HepG2 (cell line): Measurements from ENCODE around the gene IZUMO1R. TPM values are rescaled to one million over a fixed set of nuclear protein-coding genes. Genes with fewer than 3 reads are reported as not detected.

Source experiments
- CAMTA2 ChIP-seq: sonication (generic); formaldehyde crosslinking; IDR thresholded peaks from 2 replicates; pipeline ENCODE4 v1.4.0; 2020; ENCODE audit warnings: mild to moderate bottlenecking, missing genetic modification reagents, borderline replicate concordance
- CEBPG ChIP-seq: IDR thresholded peaks from 2 replicates; pipeline ENCODE4 v1.6.1; 2016
- FOXA3 ChIP-seq: IDR thresholded peaks from 2 replicates; pipeline ENCODE4 v1.6.1; 2016; ENCODE audit warnings: missing genetic modification reagents, missing compliant biosample characterization
- MIXL1 ChIP-seq: IDR thresholded peaks from 2 replicates; pipeline ENCODE4 v1.6.1; 2016
- MXD3 ChIP-seq: IDR thresholded peaks from 2 replicates; pipeline ENCODE4 v1.6.1; 2016; ENCODE audit warnings: mild to moderate bottlenecking, missing biosample characterization, missing genetic modification reagents
- POGZ ChIP-seq: sonication (generic); formaldehyde crosslinking; IDR thresholded peaks from 2 replicates; pipeline ENCODE4 v1.4.0; 2020; ENCODE audit warnings: mild to moderate bottlenecking, missing genetic modification reagents
- SMC3 ChIP-seq: IDR thresholded peaks from 2 replicates; pipeline ENCODE4 v1.6.1; 2011; ENCODE audit warnings: low read length, improper control_type of control experiment
- TAF1 ChIP-seq: sonication (generic); formaldehyde crosslinking; IDR thresholded peaks from 2 replicates; pipeline ENCODE4 v1.4.0; 2020; ENCODE audit warnings: missing genetic modification reagents
- ZBTB40 ChIP-seq, 2 experiments: fragments of 450-650 bp in 1 of 2; sonication (generic) in 1 of 2; formaldehyde crosslinking in 1 of 2; IDR thresholded peaks; 2 replicates each; pipeline versions ENCODE4 v1.6.1 to v1.8.0; 2016 to 2022; ENCODE audit warnings: antibody characterized with exemption in 1 of 2, mild to moderate bottlenecking in 1 of 2, missing genetic modification reagents in 1 of 2
- ZBTB7A ChIP-seq: sonication (generic); formaldehyde crosslinking; IDR thresholded peaks from 2 replicates; pipeline ENCODE4 v1.8.0; 2022; ENCODE audit warnings: mild to moderate bottlenecking, missing genetic modification reagents
- ZFP62 ChIP-seq: sonication (generic); formaldehyde crosslinking; IDR thresholded peaks from 2 replicates; pipeline ENCODE4 v1.4.0; 2020; ENCODE audit warnings: missing genetic modification reagents
- ZHX2 ChIP-seq, 2 experiments: sonication (generic) in 1 of 2; formaldehyde crosslinking in 1 of 2; IDR thresholded peaks; 2 replicates each; pipeline versions ENCODE4 v1.6.1 to v1.9.0; 2014 to 2022; ENCODE audit warnings: antibody characterized with exemption in 1 of 2, borderline replicate concordance in 1 of 2, inconsistent platforms in 1 of 2, low read depth in 1 of 2, missing genetic modification reagents in 1 of 2
- ZNF530 ChIP-seq: sonication (generic); formaldehyde crosslinking; IDR thresholded peaks from 2 replicates; pipeline ENCODE4 v1.5.0; 2020; ENCODE audit warnings: low read depth, mild to moderate bottlenecking, missing genetic modification reagents
- ZNF577 ChIP-seq: sonication (generic); formaldehyde crosslinking; IDR thresholded peaks from 2 replicates; pipeline ENCODE4 v1.4.0; 2020; ENCODE audit warnings: mild to moderate bottlenecking, low read depth, missing genetic modification reagents, borderline replicate concordance
- polyA plus RNA-seq, 8 experiments: library from polyadenylated mRNA; depleted of rRNA in 3 of 8; stranded (reverse) in 7 of 8; unstranded in 1 of 8; fragments of >200 nt; fragmentation: Illumina TruSeq in 4 of 8; extraction: Trizol in 4 of 8; gene quantifications; 2 replicates each; pipeline versions ENCODE4 v1.2.1 to v1.2.3, GENCODE V29; 2011 to 2016; ENCODE audit warnings: low read depth in 4 of 8, missing spikeins in 1 of 8, mixed read lengths in 1 of 8; ENCODE audit not compliant: insufficient read depth in 1 of 8
- total RNA-seq, 5 experiments: library from RNA; depleted of rRNA; stranded (reverse); fragments of >200 nt; fragmentation: Illumina TruSeq; extraction: Trizol; gene quantifications; 2 replicates each; pipeline ENCODE4 v1.2.3, GENCODE V29; 2016; ENCODE audit warnings: low read depth in 1 of 5

IZUMO1R gene
- total and polyA plus RNA-seq, 2 of the 13 experiments (the other 11 are each of a cell fraction or from before 2014, with no cell fraction given): not detected

DNA sequence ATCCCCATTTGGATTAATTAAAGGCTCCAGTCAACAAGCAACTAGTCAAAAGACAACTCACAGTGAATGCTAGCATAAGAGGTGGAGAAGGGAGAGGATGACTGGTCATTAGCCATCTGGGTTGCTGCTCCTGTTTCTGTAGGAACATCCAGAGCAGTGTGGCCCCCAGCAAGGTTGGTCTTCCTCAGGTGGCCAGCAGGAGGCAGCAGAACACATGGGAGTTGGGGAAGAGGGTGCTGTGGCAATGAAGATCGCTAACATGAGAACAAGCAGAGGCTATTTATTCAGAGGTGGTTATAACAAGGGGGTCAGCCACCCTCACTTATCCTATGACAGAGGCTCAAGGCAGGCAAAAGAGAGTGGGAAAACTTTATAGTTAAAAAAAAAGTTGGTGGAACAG lies 21.3 kb downstream of the IZUMO1R start (continued):
- TF ChIP-seq ZHX2 (IDR thresholded peaks at IDR 0.05; ENCODE audit: low read depth) (no peak), ZHX2 (CRISPR knock-in tag; IDR thresholded peaks at IDR 0.05; ENCODE audit: borderline replicate concordance) (no peak), TAF1 (CRISPR knock-in tag) (no peak), ZBTB40 (IDR thresholded peaks at IDR 0.05) (no peak), ZBTB40 (CRISPR knock-in tag; IDR thresholded peaks at IDR 0.05) (no peak), POGZ (CRISPR knock-in tag) (no peak), MIXL1 (0 out of 2 replicates have a peak, but pooled peaks have one; percentile 21), ZNF577 (CRISPR knock-in tag) (no peak), CEBPG (no peak), ZNF530 (CRISPR knock-in tag) (no peak), FOXA3 (0 out of 2 replicates have a peak, but pooled peaks have one; percentile 12), ZBTB7A (CRISPR knock-in tag) (no peak), ZFP62 (CRISPR knock-in tag) (no peak), CAMTA2 (CRISPR knock-in tag) (no peak), MXD3 (CRISPR knock-in tag) (no peak), SMC3 (peak; percentile 91)
